IPS DF 4.7 (cell line): Measurements from ENCODE around the gene VSTM2B.

Source experiments
- DNase-seq: peaks from one replicate; pipeline ENCODE4 v3.0.0-alpha.2; 2013; ENCODE audit warnings: low spot score; ENCODE audit errors: extremely low read depth

The VSTM2B gene

DNA sequence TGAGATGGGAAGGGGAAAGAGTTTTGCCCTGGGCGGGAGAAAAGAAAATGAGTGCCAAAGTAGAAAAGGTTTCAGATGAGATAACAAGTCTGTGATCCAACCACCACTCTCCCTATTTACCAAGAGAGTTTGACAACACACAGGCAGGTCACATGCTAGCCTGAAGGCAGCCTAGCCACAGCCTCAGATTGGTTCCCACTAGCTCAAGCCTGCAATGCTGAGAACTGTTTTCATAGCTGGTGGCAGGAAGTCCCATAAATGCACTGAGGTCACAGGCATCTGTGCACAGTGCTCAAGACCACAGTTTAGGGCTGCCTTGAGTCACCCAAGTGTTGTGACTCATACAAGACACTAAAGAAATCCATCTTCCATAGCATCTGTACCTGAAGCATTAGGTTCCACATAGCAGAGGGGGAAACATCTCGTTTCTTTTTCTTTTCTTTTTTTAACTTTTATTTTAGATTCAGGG lies 61.8 kb downstream of the VSTM2B start:
- DNase-seq = no peak

DNA sequence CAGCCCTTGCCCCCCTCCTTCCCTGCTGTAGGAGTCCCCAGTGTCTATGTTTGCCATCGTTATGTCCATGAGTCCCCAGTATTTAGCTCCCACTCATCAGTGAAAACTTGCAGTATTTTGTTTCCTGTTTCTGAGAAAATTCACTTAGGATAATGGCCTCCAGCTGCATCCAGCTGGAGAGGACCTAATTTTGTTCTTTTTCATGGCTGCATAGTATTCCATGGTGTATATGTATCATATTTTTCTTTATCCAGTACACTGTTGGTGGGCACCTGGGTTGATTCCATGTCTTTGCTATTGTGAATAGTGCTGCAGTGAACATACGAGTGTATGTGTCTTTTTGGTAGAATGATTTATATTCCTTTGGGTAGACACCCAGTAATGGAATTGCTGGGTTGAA lies 62.3 kb downstream of the VSTM2B start:
- DNase-seq = no peak

DNA sequence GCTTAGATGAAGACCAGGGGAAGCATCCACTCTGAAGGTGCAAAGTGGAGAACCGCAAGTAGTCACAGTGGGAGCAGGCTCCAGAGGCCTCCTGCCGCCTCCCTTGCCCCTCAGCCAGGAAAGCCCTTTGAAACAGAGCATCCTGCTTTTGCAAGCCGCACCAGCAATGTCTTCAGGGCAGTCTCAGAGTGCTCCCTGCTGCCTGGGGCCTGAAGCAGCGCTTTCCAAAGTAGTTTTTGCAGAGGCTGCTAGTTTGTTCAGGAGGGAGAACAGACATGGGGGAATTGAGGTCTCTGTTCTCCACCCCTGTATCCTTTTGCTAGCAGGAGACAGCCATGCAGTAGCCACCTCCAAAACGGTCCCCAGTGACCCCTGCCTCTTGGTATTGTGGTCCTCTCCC lies 64.5 kb downstream of the VSTM2B start:
- DNase-seq = no peak

DNA sequence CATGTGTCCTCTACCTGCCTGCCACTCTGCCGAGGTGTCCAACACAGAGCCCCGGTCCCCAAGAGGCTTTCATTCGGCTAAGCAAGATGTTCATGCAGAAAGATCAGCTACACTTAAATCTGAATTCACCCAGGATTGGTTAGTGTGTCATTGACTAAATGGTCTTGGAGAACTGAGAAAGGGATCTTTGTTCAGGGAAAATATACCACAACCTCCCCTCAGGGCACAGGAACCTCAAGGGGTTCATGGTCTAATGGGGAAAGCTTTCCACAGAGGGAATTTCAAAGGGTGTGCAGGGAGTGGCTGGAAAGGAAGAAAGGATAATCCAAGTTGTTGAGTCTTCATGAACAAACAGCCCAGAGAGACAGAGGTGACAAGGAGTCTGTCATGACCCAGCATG lies 65.9 kb downstream of the VSTM2B start:
- no peak for DNase-seq

DNA sequence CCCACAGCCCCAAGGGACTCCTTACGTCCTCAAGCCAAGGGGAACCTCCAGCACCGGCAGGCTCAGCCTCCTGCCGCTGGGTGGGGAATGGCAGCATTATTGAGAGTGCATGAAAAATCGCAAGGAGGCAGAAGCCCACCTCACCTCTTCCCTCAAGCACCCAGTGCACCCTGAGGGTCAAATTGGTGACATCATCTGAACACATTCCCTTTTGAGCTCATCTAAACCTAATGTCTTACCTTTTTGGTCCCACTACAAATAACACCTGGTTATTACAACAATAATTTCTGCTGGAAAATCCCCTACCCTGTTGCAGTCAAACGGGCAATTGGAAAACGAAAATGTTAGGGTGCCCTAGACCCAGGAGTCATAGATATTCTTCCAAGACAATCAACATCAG lies 68.1 kb downstream of the VSTM2B start:
- DNase-seq = no peak

DNA sequence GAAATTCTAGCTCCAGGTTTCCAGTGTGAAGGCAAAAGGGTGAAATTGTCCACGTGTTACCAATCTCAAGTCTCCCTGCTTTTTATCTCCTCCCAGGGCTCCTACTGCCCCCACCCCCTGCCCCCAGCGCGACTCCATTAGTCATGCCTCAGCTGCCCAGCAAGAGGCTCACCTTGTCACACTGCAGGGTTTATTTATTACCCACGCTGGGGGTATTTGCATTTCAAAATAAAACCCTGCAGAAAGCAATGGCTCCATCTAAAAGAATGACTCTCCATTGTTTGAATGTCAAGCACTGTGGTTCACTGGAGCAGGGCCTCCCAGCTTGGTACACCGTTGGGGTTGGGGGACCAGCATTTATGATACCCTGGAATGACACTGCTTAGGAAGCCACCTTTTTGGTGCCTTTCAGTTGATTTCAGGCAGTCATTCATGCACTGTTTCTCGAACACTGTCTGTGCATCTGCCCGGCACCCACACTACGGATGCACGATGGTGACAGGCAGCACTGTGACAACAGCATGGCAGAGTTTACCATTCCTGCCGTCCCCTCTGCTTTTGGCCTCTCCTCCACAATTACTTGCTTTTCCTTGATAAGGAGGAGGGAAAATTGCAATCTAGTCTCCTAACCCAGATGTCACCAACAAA lies 70.4 kb downstream of the VSTM2B start:
- DNase-seq = no peak

DNA sequence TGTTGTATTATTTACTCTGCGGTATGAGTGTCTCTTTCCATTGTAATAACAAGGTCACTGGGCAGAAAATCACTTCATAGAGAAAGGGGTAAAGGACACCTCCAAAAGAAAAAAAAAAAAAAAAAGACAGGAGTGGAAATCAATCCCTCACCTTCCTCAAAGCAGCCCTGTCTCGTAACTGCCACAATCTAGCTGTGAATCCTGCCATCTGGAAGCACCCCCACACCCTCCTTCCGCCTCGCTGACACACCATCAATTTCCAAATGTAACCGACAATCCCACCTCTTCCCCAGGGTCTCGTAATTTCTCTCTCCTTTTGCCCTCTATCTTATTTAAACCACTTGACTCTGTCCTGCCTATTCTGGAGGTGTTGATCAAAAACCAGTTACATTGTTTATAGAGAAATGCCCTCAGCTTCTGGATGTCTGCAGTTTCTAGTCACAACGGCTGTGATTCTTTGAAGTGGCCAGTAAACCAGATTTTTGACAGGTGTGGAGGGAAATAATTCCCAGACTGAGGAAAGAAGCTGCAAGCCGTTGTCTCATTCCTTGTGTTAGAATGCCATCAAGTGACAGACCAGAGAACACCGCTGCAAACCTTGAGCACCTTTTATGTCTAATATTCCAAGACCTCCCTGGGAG lies 71.2 kb downstream of the VSTM2B start:
- no peak for DNase-seq

DNA sequence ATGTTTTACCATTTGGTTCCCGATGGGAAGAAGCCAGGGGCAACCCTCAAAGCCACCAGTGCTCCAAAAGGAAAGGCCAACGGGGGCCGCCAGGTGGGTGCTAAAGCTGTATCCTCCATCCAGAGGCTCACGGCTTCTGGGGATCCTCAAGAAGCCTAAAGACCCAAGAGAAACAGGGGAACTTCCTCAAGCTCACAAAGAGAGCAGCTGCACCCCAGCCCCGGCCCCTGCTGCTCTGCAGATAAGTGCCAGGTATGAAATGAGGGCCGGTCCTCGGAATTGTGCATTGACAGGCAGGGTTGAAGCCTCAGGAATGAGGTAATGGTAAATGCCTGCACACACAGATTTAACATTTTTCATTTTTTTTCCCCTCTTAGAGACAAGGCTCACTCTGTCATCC lies 72.2 kb downstream of the VSTM2B start:
- no peak for DNase-seq

DNA sequence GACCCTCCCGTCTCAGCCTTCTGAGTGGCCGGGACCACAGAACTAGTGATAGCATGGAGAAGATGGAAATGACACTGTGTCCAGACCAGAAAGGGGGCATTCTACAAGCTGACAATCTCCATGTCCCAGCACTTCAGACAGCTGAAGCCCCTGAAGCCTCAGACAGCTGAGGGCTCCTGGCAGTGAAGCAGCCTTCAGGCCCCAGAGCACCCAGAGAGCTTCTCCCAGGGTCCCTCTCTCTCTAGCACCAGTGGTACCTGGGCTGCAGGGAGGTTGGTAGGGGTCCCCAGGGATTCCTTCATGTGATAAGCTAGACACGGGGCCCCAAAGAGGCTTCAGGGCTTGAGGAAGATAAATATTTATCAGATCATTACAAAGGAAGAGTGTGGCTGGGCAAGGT lies 72.7 kb downstream of the VSTM2B start:
- DNase-seq = no peak

DNA sequence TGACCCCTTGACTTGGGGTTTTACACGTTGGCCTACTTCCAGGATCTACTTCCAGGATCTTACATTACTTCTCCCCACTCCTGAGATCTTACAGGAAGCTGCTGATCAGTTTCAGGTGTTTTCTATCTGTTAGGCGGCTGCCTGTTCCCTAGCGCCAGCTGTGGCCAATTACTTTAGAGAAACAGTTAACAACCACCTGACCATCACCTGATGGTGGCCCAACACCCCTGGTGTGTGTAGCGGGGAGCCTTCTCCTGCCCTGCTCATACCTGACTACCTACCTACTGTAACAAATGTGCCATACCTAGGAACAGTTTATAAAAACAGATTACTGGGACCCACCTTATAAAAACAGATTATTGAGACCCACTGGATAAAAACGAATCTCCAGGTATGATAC lies 77.5 kb downstream of the VSTM2B start:
- DNase-seq = no peak

DNA sequence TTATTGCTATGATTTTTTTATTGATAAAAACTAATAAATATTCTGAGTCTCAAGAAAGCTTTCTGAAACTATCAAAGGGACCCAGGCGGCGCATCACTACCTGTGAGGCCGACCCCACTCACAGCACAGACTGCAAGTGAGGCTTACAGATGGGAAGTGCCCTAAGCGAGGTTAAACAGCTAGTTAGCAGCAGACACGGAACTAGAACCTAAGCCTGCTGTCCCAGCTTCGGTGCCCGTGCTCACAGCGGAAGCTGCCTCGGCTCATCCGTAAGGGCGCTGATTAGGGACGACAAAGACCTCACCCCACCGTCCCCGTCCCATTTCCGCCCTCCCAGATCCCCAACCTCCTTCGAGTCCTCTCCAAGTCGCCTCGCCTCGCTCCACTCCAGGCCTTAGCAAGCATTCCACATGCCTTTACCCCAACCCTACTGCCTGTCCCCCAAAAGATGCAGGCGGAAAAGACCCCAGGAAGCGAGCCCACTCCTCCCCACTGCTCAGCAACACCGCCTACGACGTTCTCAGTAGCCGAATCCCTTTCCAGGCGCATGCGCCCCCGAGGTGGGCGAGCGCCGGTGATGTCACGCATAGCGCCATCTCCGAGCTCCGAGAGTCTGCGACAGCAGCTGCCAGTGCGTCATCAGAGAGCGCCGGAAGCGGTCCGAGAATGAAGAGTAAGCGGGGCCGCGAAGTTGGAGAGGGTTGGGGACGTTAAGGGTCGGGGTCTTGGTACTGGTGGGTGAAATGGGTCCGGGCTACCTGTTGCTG lies 80.0 kb downstream of the VSTM2B start, which contains the start of gene POP4:
POP4 (plus strand) TSS at position 631 of the 767 bp plus-strand sequence; CDS start at position 667, 36 bp downstream.
- peak; percentile 87 for DNase-seq

DNA sequence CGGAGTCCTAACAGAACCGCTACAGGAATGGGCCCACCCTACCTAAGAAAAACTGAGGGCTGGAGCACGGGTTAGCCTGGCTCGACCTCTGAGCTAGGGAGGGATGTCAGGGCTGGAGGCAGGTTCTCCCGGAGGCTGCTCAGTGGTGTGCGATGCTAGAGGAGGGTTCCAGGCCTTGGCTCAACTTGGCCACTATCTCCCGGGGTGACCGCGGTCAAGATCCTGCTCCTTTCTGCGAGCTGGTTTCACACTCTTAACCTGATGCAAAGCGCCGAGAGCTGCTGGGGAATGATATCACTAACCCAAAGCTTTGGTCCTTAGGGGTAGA lies 80.6 kb downstream of the VSTM2B start:
- DNase-seq = no peak

DNA sequence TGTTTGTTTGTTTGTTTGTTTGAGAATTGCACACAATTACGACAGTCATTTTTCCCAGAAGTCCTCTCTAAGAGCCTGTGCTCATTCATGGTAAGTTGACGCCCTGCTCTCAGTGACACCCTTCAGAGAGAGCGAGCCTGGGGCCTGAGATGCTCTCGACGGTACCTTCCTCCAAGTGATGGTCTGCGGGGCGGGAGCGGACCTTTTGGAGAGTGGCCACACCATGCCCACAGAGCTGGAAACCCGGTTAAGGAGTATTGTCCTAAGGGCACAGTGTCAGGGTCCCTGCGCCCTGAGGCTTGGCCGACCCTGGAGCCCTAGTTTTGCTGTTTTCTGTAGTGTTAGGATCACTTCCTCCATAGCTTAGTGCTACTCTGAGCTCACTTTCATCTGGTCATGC lies 83.8 kb downstream of the VSTM2B start:
- no peak for DNase-seq

DNA sequence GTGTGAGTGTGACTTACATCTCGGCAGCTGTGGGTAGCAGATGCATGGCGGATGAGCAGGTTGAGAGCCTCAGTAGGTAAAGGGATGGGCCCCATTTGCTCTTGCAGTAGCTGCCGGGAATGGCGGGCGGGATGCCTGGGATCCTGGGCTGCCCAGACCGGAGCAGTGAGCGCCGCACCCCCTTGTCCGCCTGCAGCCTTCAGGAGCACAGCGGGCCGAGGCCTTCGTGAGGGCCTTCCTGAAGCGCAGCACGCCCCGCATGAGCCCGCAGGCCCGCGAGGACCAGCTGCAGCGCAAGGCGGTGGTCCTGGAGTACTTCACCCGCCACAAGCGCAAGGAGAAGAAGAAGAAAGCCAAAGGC lies 84.4 kb downstream of the VSTM2B start:
- no peak for DNase-seq

DNA sequence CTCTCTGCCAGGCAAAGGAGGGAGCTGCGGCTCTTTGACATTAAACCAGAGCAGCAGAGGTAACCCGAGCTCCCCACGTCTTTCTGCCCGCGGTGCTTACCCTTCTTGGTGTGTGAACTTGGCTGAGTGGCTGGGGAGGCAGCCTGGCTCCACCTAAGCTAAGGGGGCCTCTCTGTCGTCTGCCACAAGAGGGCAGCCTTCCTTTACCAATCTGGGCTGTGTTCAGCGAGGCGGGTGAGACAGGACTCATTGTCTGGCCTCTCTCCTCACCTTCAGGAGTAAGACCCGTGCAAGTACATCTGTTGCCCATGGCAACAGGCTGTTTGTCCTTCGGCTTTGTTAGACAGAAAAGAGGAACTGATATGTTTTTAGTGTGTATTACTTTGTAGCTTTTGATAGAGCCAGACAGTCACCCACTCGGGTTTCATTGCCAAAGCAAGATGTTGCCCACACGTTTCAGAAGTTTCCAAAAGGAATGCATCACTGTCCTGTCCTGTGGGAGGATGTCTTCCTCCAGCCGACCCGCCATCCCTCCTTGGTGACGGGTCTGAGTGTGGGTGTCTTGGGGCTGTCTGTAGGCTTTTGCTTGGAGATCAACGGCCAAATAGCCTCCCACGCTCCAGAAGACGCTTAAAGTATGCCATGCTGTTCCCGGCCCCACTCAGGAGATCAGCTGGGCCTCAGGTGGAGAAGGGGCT lies 84.9 kb downstream of the VSTM2B start:
- DNase-seq = peak; percentile 83

DNA sequence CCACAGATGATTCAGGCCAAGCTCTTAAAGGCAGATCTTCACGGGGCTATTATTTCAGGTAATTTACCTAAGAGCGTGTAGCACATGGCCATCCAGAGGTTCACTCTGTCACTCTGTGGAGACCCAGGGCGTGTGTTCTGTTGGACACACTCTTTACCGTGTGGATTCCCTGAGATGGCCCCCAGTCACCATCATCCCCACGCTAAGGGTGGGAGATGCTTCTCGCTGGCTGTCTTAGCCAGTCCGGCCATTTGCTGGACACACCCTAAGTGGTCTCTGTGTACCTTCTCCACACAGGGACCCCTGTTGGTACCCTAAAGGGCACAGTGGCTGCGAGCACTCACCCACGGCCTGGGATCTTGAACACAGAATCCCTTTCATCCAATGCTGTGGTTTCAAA lies 86.3 kb downstream of the VSTM2B start:
- no peak for DNase-seq

DNA sequence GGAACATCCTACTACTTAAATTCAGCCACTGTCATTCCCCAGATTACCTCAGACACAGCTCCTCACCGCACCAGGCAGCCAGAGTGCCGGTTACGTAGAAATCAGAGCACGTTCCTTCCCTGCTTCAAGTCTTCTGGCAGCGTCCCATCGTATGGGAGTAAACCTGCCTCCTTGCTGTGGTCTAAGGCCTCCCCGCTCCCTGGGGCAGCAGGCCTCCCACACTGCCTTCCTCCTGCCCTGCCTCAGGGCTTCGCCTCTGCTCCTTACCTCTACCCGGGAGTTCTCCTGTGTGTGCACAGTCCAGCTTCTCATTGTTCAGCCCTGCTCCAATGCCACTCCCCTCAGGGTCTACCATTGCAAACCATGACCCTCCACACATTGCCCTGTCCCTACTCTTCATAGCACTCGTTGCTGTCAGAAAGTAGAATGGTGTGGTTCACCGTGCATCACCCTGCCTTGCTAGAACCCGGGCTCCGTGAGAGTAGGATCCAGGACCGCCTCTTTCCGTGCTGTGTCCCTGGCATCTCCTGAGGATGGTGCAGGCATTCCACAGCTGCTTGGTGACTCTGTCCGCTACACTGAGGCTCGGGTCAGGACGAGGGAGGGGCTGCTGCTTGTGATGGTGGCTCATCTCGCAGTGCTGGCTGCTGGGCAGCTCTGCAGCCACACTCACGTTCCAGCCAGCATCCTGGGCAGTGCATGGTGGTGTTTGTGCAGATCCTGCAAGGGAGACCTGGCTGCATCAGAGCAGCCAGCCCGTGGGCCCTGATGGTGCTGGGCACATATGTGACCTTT lies 87.2 kb downstream of the VSTM2B start:
- DNase-seq = no peak

DNA sequence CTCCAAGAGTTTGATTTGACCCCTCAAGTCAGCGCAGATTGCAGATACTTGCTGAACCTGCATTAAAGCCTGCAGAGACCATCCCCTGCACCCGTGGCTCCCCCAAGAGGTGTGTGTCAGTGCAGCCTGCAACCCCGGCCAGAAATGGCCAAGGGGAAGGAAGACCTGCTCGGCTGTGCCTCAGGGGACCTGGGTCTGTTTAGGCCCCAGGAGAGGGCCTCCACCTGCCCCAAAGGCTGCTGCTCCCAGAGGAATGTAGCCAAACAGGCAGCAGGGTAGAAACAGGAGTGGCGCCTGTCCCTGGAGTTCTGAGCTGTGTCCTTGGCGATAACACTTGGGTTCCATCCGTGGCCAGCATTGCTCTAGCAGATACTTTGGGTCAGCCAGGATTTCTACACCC lies 88.3 kb downstream of the VSTM2B start:
- no peak for DNase-seq
